GM21381 (cell line): ENCODE data around the gene TUBB6.

Experiments used
- ATAC-seq: cut with Tn5 transposase; IDR thresholded peaks from one replicate; pipeline ENCODE4 v1.9.1; 2021; ENCODE audit warnings: mild to moderate bottlenecking, moderate library complexity; ENCODE audit not compliant: unreplicated experiment

Gene TUBB6

GRCh38 chr18:12313530-12314245 lies 5.6 kb downstream of the TUBB6 start:
- ATAC-seq: no peak

- ATAC-seq: no peak
These were observed 6.7 kb downstream of the TUBB6 start for GRCh38 chr18:12314591-12315305.

GRCh38 chr18:12315490-12315889 lies 7.4 kb downstream of the TUBB6 start:
- ATAC-seq: no peak

- no peak for ATAC-seq
These were observed 7.9 kb downstream of the TUBB6 start for GRCh38 chr18:12315911-12316310.

- ATAC-seq: no peak
These were observed 9.8 kb downstream of the TUBB6 start for GRCh38 chr18:12317664-12318333.

GRCh38 chr18:12318334-12318697 lies 10.3 kb downstream of the TUBB6 start:
- no peak for ATAC-seq

- no peak for ATAC-seq
These were observed 10.8 kb downstream of the TUBB6 start for GRCh38 chr18:12318857-12319256.

GRCh38 chr18:12321333-12321732 lies 13.3 kb downstream of the TUBB6 start:
- peak; percentile 73 for ATAC-seq

GRCh38 chr18:12324991-12325725 lies 17.1 kb downstream of the TUBB6 start:
- ATAC-seq: no peak

GRCh38 chr18:12325726-12326245 lies 17.7 kb downstream of the TUBB6 start:
- ATAC-seq: no peak

GRCh38 chr18:12326711-12327460 lies 18.8 kb downstream of the TUBB6 start:
- ATAC-seq: no peak

GRCh38 chr18:12327510-12328178 lies 19.6 kb downstream of the TUBB6 start:
- ATAC-seq: no peak

GRCh38 chr18:12328179-12328823 lies 20.3 kb downstream of the TUBB6 start:
- ATAC-seq: no peak

GRCh38 chr18:12329125-12329698 lies 21.2 kb downstream of the TUBB6 start:
- no peak for ATAC-seq

GRCh38 chr18:12330766-12331165 lies 22.7 kb downstream of the TUBB6 start:
- ATAC-seq: no peak

GRCh38 chr18:12333506-12334290 lies 25.7 kb downstream of the TUBB6 start:
- no peak for ATAC-seq

- ATAC-seq: no peak
These were observed 26.3 kb downstream of the TUBB6 start for GRCh38 chr18:12334366-12334808.

- ATAC-seq: no peak
These were observed 26.8 kb downstream of the TUBB6 start for GRCh38 chr18:12334863-12335262.
